Measurements from ENCODE around the gene FBXO4.
"Not testable (repeated sequence)": the region's sequence is repeated elsewhere in the genome, so short reads cannot be mapped to it uniquely, and the experiment has no call there.

The FBXO4 gene

DNA sequence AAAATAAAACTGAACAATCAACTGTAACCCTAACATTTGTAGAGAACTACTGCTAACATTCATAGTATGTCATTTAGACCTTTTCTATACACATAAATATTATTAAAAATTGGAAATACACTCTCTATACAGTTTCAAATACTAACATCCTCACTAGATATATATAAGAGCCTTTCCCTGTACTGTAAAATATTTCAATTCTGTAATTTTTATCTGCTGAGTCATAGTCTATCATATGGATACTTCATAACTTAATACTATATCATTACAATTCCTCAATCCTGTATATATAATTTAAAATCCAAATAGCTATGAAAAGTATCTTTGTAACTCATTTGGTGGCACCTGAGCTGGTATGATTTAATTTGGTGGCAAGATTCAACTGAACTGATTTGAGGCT is 55.8 kb downstream of the FBXO4 start:
- no peak for DNase-seq (ENCODE audit: low read depth, low spot score)

DNA sequence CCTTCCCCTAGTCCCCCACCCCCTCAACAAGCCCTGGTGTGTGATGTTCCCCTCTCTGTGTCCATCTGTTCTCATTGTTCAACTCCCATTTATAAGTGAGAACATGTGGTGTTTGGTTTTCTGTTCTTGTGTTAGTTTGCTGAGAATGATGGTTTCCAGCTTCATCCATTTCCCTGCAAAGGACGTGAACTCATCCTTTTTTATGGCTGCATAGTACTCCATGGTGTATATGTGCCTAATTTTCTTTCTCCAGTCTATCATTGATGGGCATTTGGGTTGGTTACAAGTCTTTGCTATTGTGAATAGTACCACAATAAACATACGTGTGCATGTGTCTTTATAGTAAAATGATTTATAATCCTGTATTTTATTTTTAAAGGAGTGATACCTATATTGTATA is 57.8 kb downstream of the FBXO4 start:
- not testable (repeated sequence) for DNase-seq (ENCODE audit: low read depth, low spot score)

DNA sequence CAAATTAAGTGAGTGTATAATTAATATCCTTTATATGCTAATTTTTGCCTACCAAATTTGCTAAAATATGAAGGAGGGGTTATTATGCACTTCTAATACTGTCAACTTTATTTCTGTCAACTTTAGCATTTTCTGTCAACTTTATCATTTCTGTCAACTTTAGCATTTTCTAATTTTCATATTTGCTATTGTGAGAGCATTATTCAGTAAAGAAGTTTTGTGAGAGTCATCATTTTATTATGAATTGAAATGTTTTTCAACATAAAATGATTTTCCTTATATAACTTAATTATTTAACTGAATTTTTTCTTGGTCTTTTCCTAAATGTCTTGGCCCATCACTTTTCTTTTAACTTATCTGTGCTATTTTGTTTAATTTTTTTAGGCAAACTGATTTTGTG is 58.2 kb downstream of the FBXO4 start:
- no peak for DNase-seq (ENCODE audit: low read depth, low spot score)

DNA sequence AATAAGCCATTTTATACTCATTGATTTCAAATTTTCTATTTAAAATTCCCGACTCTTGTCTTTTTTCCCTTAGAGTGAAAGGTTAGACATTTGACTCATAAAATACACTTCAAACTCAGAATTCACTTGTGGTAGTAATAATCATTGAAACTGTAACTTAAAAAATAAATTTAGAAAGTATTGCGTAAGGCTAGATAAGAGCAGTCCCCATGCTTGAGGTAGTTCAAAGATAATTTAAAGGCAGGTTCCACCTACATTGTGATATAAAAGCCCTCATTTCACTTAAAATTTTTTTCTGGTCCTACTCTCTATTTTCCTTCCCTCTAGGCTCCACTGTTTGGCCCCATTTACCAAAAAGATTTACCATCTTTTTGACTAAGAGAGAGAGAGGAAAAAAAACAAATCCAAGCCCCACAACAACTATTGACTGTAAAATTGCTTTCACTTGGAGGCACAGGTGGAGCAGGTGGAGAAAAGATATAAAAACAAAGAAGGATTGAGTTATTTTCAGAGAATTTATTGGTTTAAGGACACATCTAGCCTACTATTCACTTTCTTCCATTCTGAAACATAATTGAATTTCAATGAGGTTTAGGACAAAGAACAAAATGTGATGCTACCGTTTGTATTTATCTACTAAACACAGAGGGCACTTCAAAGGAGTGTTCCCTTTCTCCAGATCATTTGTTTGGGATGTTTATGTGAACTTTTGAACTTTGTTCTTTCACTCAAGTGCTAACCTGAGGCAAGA is 61.0 kb downstream of the FBXO4 start:
- no peak for DNase-seq (ENCODE audit: low read depth, low spot score)

All from activated CD4-positive, CD25-positive, alpha-beta regulatory T cell treated with anti-CD3 and anti-CD28 coated beads, Interleukin-2, amount 50 U/mL, for 16 hours (primary cell).